Measurements from ENCODE around the gene TENM4.

Gene TENM4

DNA sequence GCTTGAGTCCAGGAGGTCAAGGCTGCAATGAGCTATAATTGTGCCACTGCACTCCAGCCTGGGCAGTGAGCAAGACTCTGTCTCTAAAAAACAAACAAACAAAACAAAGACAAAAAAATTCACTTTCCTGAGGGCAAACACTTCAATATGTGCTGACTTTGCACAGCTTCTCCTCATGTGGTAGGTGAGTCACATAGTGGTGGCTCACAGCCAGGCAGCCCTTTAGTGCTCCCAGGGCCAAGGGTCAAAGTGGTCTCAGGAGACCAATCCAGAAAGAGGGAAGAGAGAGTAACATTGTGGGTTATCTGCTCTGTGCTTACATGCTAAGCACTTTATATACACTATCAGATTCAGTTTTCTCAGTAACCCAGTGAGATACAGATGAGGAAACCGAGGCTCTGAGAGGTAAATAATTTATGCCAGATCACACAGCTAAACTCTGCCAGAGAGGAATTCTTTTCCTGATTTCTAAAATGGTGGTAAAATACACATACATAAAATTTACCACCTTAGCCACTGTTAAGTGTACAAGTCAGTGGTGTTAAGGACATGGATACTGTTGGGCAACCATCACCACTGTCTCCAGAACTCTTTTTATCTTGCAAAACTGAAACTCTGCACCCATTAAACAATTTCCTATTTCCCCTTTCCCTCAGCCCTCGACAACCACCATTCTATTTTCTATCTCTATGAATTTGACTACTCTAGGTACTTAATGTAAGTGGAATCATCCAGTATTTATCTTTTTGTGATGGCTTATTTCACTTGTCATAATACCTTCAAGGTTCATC, 634.4 kb downstream of the TENM4 start:
- Histone ChIP-seq H3K9me3 (ENCODE audit: insufficient read depth, low read length, severe bottlenecking) (no peaks in the 10 kb centered on the region), H3K79me2 (ENCODE audit: insufficient read depth, low read length) (no peaks in the 10 kb centered on the region), H3K27ac (ENCODE audit: low read length) (no peak overlapping the region), H3K36me3 (ENCODE audit: insufficient read depth, low read length) (no peaks in the 10 kb centered on the region), H4K20me1 (ENCODE audit: insufficient read depth, low read length) (no peaks in the 10 kb centered on the region), H3K4me2 (ENCODE audit: insufficient read depth, low read length) (no peak overlapping the region), H3K4me1 (ENCODE audit: insufficient read depth, low read length) (no peaks in the 10 kb centered on the region), H2AFZ (ENCODE audit: low read depth, low read length) (no peak overlapping the region), H3K9ac (ENCODE audit: low read depth, low read length) (no peak overlapping the region), H3K27me3 (ENCODE audit: insufficient read depth, low read length, poor library complexity) (no peaks in the 10 kb centered on the region), H3K4me3 (ENCODE audit: low read depth in 1 of 2, low read length in 2 of 2) (no peak overlapping the region)
- no peak for ATAC-seq (ENCODE audit: insufficient read depth, low read depth)
- TF ChIP-seq EZH2 (IDR thresholded peaks at IDR 0.05; ENCODE audit: borderline replicate concordance, low read depth, low read length, severe bottlenecking), result no peak
- TF ChIP-seq, protein P1, sequence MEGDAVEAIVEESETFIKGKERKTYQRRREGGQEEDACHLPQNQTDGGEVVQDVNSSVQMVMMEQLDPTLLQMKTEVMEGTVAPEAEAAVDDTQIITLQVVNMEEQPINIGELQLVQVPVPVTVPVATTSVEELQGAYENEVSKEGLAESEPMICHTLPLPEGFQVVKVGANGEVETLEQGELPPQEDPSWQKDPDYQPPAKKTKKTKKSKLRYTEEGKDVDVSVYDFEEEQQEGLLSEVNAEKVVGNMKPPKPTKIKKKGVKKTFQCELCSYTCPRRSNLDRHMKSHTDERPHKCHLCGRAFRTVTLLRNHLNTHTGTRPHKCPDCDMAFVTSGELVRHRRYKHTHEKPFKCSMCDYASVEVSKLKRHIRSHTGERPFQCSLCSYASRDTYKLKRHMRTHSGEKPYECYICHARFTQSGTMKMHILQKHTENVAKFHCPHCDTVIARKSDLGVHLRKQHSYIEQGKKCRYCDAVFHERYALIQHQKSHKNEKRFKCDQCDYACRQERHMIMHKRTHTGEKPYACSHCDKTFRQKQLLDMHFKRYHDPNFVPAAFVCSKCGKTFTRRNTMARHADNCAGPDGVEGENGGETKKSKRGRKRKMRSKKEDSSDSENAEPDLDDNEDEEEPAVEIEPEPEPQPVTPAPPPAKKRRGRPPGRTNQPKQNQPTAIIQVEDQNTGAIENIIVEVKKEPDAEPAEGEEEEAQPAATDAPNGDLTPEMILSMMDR (IDR thresholded peaks at IDR 0.05; ENCODE audit: borderline replicate concordance, extremely low read depth, low read length, poor library complexity, severe bottlenecking), result no peak
- DNase-seq, result no peak

DNA sequence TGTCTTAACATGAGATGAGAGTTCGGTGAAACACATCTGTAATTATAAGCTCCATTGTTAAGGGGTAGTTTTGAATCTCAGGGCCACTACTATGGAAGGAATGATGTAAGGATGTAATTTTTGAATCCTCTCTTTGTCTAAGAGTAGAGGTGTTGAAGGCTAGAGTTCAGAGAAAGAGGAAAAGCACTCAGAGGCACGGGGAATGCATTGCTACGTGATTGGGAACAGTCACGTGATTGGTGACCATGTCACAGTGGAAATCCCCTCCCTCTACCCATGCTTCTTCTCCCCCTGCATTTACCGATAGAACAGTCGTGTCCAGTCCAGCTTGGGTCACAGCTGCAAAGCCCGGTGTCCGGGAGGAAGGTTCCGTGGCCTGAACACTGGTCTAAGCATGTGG, 635.8 kb downstream of the TENM4 start:
- H3K4me2 ChIP-seq (ENCODE audit: insufficient read depth, low read length), result no peak overlapping the region

DNA sequence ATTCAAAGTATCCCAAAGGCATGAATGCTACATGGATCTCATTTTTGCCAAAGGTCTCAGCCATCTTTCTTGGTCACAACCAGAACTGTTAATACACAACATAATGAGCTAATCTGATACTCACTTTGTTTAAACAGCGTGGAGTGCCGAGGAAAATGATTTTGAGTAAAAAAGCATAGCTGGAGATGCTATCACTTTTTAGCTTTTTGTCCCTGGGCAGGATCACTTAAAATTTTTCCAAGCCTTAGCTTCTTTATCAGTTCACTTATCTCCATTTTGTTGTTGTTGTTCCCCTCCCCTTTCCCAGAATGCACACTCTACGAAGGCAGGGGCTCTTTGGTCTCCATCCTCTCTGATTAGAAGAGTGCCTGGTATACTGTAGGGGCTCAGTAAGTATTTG, 636.8 kb downstream of the TENM4 start:
- H3K4me1 ChIP-seq (ENCODE audit: insufficient read depth, low read length), result 0 out of 2 replicates have a peak, but pooled peaks cover 5% of the 10 kb centered on the region
- no peak overlapping the region for H3K9ac ChIP-seq (ENCODE audit: low read depth, low read length)
- H3K36me3 ChIP-seq (ENCODE audit: insufficient read depth, low read length), result no peaks in the 10 kb centered on the region
- H2AFZ ChIP-seq (ENCODE audit: low read depth, low read length), result no peak overlapping the region
- ATAC-seq (ENCODE audit: insufficient read depth, low read depth) (no peak), DNase-seq (no peak)
- H4K20me1 ChIP-seq (ENCODE audit: insufficient read depth, low read length), result no peaks in the 10 kb centered on the region
- H3K4me3 ChIP-seq (ENCODE audit: low read depth in 1 of 2, low read length in 2 of 2), result no peak overlapping the region
- H3K27ac ChIP-seq (ENCODE audit: low read length), result no peak overlapping the region
- no peaks in the 10 kb centered on the region for H3K79me2 ChIP-seq (ENCODE audit: insufficient read depth, low read length)
- TF ChIP-seq EZH2 (IDR thresholded peaks at IDR 0.05; ENCODE audit: borderline replicate concordance, low read depth, low read length, severe bottlenecking), result no peak
- TF ChIP-seq, protein P1 (IDR thresholded peaks at IDR 0.05; ENCODE audit: borderline replicate concordance, extremely low read depth, low read length, poor library complexity, severe bottlenecking), result no peak
- no peak overlapping the region for H3K4me2 ChIP-seq (ENCODE audit: insufficient read depth, low read length)
- H3K27me3 ChIP-seq (ENCODE audit: insufficient read depth, low read length, poor library complexity), result no peaks in the 10 kb centered on the region
- H3K9me3 ChIP-seq (ENCODE audit: insufficient read depth, low read length, severe bottlenecking), result no peaks in the 10 kb centered on the region

More for the DNA sequence above, 635.8 kb downstream of the TENM4 start:
- Histone ChIP-seq H4K20me1 (ENCODE audit: insufficient read depth, low read length) (no peaks in the 10 kb centered on the region), H3K4me3 (ENCODE audit: low read depth in 1 of 2, low read length in 2 of 2) (no peak overlapping the region), H3K36me3 (ENCODE audit: insufficient read depth, low read length) (no peaks in the 10 kb centered on the region), H2AFZ (ENCODE audit: low read depth, low read length) (no peak overlapping the region), H3K4me1 (ENCODE audit: insufficient read depth, low read length) (0 out of 2 replicates have a peak, but pooled peaks cover 5% of the 10 kb centered on the region), H3K27ac (ENCODE audit: low read length) (no peak overlapping the region), H3K79me2 (ENCODE audit: insufficient read depth, low read length) (no peaks in the 10 kb centered on the region), H3K27me3 (ENCODE audit: insufficient read depth, low read length, poor library complexity) (no peaks in the 10 kb centered on the region), H3K9ac (ENCODE audit: low read depth, low read length) (no peak overlapping the region), H3K9me3 (ENCODE audit: insufficient read depth, low read length, severe bottlenecking) (no peaks in the 10 kb centered on the region)
- TF ChIP-seq, protein P1 (IDR thresholded peaks at IDR 0.05; ENCODE audit: borderline replicate concordance, extremely low read depth, low read length, poor library complexity, severe bottlenecking), result no peak
- TF ChIP-seq EZH2 (IDR thresholded peaks at IDR 0.05; ENCODE audit: borderline replicate concordance, low read depth, low read length, severe bottlenecking), result no peak
- no peak for DNase-seq
- no peak for ATAC-seq (ENCODE audit: insufficient read depth, low read depth)

Data from DND-41 (cell line).